ENCODE measurements around the gene KIF25. TPM values are rescaled to one million over a fixed set of nuclear protein-coding genes. Genes with fewer than 3 reads are reported as not detected.

Gene KIF25
- total RNA-seq, 2 experiments from 2014 or later, result not detected

DNA sequence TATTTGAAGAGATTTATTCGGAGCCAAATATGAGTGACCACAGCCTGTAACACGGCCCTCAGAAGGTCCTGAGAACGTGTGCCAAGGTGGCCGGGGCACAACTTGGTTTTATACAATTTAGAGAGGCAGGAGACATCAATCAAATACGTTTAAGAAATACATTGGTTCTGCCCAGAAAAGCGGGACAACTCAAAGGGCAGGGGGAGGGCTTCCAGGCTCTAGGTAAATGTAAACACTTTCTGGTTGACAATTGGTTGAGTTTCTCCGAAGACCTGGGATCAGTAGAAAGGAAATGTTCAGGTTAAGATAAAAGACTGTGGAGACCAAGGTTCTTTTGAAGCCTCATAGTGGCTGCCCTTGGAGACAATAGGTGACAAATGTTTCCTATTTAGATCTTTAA lies 18.9 kb upstream of the KIF25 start:
- CTCF ChIA-PET, result no interaction called here

DNA sequence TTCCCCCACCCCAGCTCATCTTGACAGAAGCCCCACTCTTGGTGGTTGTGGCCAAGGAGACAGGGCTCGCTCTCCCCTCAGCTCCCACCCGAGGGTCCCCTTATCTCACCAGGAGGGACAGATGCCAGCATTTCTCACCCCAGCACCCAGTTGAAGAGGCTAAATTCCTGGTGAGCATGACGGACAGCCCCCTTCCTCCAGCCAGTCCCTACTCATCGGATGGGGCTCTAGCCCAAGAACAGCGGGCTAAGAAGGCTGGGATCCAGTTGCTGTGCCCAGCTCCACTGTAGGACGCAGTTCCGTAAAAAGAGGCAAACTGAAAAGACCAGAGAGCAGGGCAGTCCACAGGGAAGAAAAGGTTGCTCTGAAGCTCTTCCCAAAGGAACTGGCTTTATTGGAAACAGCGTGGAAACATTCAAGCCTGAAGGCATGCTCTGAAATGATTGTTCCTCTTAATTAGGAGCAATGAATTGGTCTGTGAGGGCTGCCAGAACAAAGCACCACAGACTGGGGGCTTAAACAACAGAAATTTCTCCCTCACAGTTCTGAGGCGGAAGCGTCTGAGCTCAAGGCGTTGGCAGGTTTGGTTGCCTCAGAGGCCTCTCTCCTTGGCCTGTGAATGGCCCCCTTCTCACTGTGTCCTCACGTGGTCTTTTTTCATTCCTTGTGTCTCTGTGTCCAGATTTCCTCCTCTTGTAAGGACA lies 17.9 kb upstream of the KIF25 start:
- Mint-ChIP-seq H3K27ac (no peak overlapping the region), H3K4me1 (ENCODE audit: low read depth) (no peaks in the 10 kb centered on the region), H3K36me3 (ENCODE audit: low read depth) (no peaks in the 10 kb centered on the region), H3K4me3 (no peak overlapping the region), H3K27me3 (no peaks in the 10 kb centered on the region), H3K9me3 (no peaks in the 10 kb centered on the region)
- ATAC-seq, result no peak
- POLR2A ChIA-PET, result no interaction called here
- no peak for DNase-seq
- TF ChIP-seq, protein P1, sequence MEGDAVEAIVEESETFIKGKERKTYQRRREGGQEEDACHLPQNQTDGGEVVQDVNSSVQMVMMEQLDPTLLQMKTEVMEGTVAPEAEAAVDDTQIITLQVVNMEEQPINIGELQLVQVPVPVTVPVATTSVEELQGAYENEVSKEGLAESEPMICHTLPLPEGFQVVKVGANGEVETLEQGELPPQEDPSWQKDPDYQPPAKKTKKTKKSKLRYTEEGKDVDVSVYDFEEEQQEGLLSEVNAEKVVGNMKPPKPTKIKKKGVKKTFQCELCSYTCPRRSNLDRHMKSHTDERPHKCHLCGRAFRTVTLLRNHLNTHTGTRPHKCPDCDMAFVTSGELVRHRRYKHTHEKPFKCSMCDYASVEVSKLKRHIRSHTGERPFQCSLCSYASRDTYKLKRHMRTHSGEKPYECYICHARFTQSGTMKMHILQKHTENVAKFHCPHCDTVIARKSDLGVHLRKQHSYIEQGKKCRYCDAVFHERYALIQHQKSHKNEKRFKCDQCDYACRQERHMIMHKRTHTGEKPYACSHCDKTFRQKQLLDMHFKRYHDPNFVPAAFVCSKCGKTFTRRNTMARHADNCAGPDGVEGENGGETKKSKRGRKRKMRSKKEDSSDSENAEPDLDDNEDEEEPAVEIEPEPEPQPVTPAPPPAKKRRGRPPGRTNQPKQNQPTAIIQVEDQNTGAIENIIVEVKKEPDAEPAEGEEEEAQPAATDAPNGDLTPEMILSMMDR (IDR thresholded peaks at IDR 0.05), result no peak
- intact Hi-C loops (cut with micrococcal nuclease), result no loop called here
- CTCF ChIA-PET, result no interaction called here

More for the DNA sequence above, 18.9 kb upstream of the KIF25 start:
- intact Hi-C loops (cut with micrococcal nuclease), result no loop called here
- POLR2A ChIA-PET, result interaction anchor here (0.6 kb wide), 1 partner anchor 1784 kb away, joined by 3 read pairs; no protein-coding TSS in a partner anchor
- H3K4me1 Mint-ChIP-seq (ENCODE audit: low read depth), result no peaks in the 10 kb centered on the region
- DNase-seq (no peak), ATAC-seq (no peak)
- no peaks in the 10 kb centered on the region for H3K9me3 Mint-ChIP-seq
- H3K27me3 Mint-ChIP-seq, result no peaks in the 10 kb centered on the region
- no peak overlapping the region for H3K4me3 Mint-ChIP-seq
- no peak overlapping the region for H3K27ac Mint-ChIP-seq
- no peaks in the 10 kb centered on the region for H3K36me3 Mint-ChIP-seq (ENCODE audit: low read depth)
- TF ChIP-seq, protein P1 (IDR thresholded peaks at IDR 0.05), result no peak

DNA sequence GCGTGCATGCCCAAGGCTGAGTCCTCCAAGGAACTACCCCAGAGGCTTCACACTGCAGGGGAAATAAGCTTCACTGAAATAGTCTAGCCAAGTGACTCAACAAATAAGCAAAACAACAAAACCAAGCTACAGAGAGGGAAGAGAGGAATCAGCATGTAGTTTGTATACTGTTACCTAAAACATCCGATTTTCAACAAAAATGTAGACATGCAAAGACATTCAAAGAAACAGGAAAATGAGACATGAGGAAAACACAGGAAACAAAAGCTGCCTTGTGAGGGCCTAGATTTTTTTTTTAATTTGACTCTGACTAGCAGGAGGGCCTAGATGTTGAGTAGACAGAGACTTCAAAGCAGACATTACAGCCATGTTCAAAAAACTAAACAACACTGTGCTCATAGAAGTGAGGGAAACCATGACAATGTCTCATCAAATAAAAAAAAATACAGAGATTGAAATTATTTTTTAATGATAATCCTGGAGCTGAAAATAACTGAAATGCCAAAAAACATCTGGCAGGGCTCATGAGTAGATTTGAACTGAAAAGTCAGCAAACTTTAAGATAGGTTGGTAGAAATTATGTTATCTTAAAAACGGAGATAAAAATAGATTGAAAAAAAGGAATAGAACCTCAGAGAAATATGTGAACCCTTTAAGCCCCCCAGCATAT lies 16.4 kb upstream of the KIF25 start:
- ATAC-seq, result no peak
- TF ChIP-seq, protein P1 (IDR thresholded peaks at IDR 0.05), result no peak
- intact Hi-C loops (cut with micrococcal nuclease), result no loop called here
- H3K36me3 Mint-ChIP-seq (ENCODE audit: low read depth), result no peaks in the 10 kb centered on the region
- ChIA-PET CTCF (no interaction called here), POLR2A (no interaction called here)
- no peaks in the 10 kb centered on the region for H3K27me3 Mint-ChIP-seq
- no peaks in the 10 kb centered on the region for H3K9me3 Mint-ChIP-seq
- H3K27ac Mint-ChIP-seq, result no peak overlapping the region
- no peak for DNase-seq
- H3K4me3 Mint-ChIP-seq, result no peak overlapping the region
- no peaks in the 10 kb centered on the region for H3K4me1 Mint-ChIP-seq (ENCODE audit: low read depth)

DNA sequence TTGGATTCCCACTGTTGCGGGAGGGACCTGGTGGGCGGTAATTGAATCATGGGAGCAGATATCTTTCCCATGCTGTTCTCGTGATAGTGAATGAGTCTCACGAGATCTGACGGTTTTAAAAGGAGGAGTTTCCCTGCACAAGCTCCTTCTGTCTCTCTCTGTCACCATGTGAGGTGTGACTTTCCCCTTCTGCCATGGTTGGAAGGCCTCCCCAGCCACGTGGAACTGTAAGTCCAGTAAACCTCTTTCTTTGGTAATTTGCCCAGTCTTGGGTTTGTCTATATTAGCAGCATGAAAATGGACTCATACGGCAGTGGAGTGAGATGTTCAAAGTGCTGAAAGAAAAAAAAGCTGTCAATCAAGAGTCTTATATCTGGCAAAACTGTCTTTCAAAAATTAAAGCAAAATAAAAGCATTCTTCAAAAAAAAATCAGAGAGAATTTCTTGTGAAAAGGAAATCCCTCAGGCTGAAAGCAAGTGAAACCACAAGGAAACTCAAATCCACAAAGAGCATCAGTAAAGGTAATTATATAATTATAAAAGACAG lies 15.5 kb upstream of the KIF25 start:
- no peaks in the 10 kb centered on the region for H3K4me1 Mint-ChIP-seq (ENCODE audit: low read depth)
- POLR2A ChIA-PET, result no interaction called here
- no peak overlapping the region for H3K4me3 Mint-ChIP-seq
- no peak for ATAC-seq
- H3K36me3 Mint-ChIP-seq (ENCODE audit: low read depth), result no peaks in the 10 kb centered on the region
- no peaks in the 10 kb centered on the region for H3K9me3 Mint-ChIP-seq
- CTCF ChIA-PET, result no interaction called here
- intact Hi-C loops (cut with micrococcal nuclease), result no loop called here
- TF ChIP-seq, protein P1 (IDR thresholded peaks at IDR 0.05), result no peak
- no peak for DNase-seq
- H3K27me3 Mint-ChIP-seq, result no peaks in the 10 kb centered on the region
- H3K27ac Mint-ChIP-seq, result no peak overlapping the region

DNA sequence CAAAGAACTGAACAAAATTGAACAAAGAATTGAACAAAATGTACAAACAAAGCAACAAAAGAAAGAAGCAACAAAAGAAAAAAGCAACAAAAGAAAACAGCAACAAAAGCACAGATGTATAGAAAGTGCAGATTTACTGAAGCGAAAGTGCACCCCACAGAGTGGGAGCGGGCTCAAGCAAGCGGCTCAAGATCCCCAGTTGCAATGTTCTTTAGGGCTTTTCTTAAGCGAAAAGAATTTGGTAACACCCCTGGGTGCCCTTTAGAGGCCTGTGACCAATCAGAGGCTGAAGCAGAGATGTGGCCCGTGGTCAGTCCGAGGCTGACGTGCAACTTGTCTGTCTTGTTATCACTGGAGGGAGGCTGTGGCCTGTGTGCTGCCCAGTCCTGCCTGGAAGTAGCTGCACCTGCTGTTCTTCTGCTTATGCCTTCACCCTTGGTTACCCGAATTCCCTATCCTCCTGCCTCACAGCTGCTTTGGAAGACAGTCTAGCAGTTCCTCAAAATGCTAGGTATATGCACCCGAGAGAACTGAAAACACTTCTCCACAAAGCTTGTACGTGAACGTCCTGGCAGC lies 13.2 kb upstream of the KIF25 start:
- DNase-seq (no peak), ATAC-seq (no peak)
- ChIA-PET CTCF (no interaction called here), POLR2A (no interaction called here)
- intact Hi-C loops (cut with micrococcal nuclease), result no loop called here
- no peaks in the 10 kb centered on the region for H3K27me3 Mint-ChIP-seq
- no peak overlapping the region for H3K27ac Mint-ChIP-seq
- no peak overlapping the region for H3K4me3 Mint-ChIP-seq
- H3K4me1 Mint-ChIP-seq (ENCODE audit: low read depth), result no peaks in the 10 kb centered on the region
- no peaks in the 10 kb centered on the region for H3K9me3 Mint-ChIP-seq
- TF ChIP-seq, protein P1 (IDR thresholded peaks at IDR 0.05), result no peak
- no peaks in the 10 kb centered on the region for H3K36me3 Mint-ChIP-seq (ENCODE audit: low read depth)

All from activated CD8-positive, alpha-beta T cell treated with anti-CD3 and anti-CD28 coated beads for 36 hours (primary cell).